ENCODE measurements around the gene COL19A1. TPM values are rescaled to one million over a fixed set of nuclear protein-coding genes. Genes with fewer than 3 reads are reported as not detected.

The COL19A1 gene
- total RNA-seq, 1 donor from 2014 or later = not detected

DNA sequence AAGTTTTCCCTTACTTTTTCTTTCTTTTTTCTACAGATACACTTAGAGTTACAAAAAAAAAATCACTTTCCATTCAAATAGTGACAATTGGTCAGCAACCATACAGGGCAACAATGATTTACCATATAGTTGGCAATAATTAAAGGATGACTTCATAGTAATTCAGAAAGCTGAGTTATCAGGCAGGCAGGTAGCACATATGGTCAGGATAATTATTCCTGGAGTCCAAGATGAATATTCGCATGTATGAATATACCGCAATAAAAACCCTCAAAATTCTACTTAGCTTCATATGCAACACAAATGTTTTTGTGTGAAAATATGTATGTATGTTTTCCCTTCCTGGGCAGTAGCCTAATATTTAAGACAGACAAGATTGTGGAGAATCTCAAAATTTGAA lies 34.5 kb downstream of the COL19A1 start:
- H3K4me3 ChIP-seq (ENCODE audit: low read depth, low read length) = no peak overlapping the region
- no peaks in the 10 kb centered on the region for H3K36me3 ChIP-seq (ENCODE audit: control insufficient read depth, insufficient read depth, low read length)
- TF ChIP-seq, protein P1, sequence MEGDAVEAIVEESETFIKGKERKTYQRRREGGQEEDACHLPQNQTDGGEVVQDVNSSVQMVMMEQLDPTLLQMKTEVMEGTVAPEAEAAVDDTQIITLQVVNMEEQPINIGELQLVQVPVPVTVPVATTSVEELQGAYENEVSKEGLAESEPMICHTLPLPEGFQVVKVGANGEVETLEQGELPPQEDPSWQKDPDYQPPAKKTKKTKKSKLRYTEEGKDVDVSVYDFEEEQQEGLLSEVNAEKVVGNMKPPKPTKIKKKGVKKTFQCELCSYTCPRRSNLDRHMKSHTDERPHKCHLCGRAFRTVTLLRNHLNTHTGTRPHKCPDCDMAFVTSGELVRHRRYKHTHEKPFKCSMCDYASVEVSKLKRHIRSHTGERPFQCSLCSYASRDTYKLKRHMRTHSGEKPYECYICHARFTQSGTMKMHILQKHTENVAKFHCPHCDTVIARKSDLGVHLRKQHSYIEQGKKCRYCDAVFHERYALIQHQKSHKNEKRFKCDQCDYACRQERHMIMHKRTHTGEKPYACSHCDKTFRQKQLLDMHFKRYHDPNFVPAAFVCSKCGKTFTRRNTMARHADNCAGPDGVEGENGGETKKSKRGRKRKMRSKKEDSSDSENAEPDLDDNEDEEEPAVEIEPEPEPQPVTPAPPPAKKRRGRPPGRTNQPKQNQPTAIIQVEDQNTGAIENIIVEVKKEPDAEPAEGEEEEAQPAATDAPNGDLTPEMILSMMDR (IDR thresholded peaks at IDR 0.05; ENCODE audit: insufficient read depth, low read length, severe bottlenecking) = no peak
- H3K27me3 ChIP-seq (ENCODE audit: control insufficient read depth, insufficient read depth, low read length) = no peaks in the 10 kb centered on the region
- DNase-seq (ENCODE audit: low read depth) (no peak), FAIRE-seq (no peak)

DNA sequence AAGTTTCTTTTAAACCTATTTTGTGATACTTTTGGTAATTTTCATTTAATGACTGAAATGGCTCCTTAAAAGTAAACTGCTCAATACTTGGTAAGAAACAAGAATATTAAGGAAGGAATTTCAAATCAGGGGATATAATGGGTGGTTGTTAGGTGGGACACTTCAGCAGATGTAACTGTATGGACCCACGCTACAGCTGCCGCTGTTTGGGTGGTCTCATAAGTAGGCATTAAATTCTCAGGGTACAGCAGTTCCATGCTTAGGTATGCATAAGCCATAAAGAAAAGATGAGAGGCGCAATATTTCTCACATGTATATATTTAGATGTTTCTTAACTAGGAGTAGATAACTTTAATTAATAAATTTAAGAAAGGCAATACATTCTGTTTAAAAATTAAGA lies 35.0 kb downstream of the COL19A1 start:
- TF ChIP-seq, protein P1 (IDR thresholded peaks at IDR 0.05; ENCODE audit: insufficient read depth, low read length, severe bottlenecking) = no peak
- DNase-seq (ENCODE audit: low read depth) = no peak
- FAIRE-seq = no peak
- Histone ChIP-seq H3K27me3 (ENCODE audit: control insufficient read depth, insufficient read depth, low read length) (no peaks in the 10 kb centered on the region), H3K36me3 (ENCODE audit: control insufficient read depth, insufficient read depth, low read length) (no peaks in the 10 kb centered on the region), H3K4me3 (ENCODE audit: low read depth, low read length) (no peak overlapping the region)

DNA sequence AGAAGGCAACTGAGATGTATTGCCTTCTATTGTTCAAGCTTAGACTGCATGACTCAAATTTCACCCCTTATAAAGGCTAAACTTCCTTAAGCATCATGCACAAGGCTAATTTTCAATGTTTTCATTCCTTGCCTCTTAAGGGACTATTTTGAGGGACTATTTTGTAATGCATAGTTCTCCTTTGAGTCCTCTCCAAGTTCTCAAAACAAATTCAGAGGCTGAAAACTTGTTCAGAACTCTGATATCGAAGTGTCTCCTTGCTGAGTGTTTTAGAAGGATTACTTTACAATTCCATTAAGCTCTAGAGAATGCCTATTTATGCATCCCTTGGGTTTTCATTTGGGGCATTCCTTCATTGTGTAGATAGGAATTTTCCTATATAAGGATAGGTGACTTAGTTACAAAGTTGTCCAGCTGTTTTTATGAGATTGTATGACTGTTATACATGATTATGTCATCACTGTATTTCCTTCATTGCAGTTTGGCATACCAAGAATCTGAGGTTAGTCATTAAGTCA lies 41.7 kb downstream of the COL19A1 start:
- TF ChIP-seq, protein P1 (IDR thresholded peaks at IDR 0.05; ENCODE audit: insufficient read depth, low read length, severe bottlenecking) = no peak
- no peak for FAIRE-seq

DNA sequence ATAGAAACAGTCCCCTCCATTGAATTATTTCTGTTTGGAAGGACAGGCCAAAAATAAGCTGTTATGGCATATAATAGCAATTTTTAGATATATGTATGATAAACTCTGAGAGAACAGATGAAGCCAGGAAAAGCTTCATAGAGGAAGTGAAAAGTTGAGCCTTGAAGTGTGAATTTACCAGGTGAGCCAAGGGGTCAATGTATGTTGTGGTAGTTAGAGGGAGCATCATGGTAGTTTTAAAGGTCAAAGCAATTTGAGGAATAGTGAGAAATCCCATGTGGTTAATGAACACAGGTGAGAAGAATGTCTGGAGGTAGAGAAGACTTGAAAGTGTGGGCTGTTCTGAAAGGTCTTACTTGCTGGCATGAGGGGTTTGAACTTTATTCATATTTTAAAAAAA lies 47.0 kb downstream of the COL19A1 start:
- TF ChIP-seq, protein P1 (IDR thresholded peaks at IDR 0.05; ENCODE audit: insufficient read depth, low read length, severe bottlenecking) = no peak
- no peaks in the 10 kb centered on the region for H3K36me3 ChIP-seq (ENCODE audit: control insufficient read depth, insufficient read depth, low read length)
- no peaks in the 10 kb centered on the region for H3K27me3 ChIP-seq (ENCODE audit: control insufficient read depth, insufficient read depth, low read length)
- DNase-seq (ENCODE audit: low read depth) (no peak), FAIRE-seq (no peak)
- H3K4me3 ChIP-seq (ENCODE audit: low read depth, low read length) = no peak overlapping the region

More for the DNA sequence above, 41.7 kb downstream of the COL19A1 start:
- Histone ChIP-seq H3K27me3 (ENCODE audit: control insufficient read depth, insufficient read depth, low read length) (no peaks in the 10 kb centered on the region), H3K36me3 (ENCODE audit: control insufficient read depth, insufficient read depth, low read length) (no peaks in the 10 kb centered on the region), H3K4me3 (ENCODE audit: low read depth, low read length) (no peak overlapping the region)
- peak; percentile 63 for DNase-seq (ENCODE audit: low read depth)

DNA sequence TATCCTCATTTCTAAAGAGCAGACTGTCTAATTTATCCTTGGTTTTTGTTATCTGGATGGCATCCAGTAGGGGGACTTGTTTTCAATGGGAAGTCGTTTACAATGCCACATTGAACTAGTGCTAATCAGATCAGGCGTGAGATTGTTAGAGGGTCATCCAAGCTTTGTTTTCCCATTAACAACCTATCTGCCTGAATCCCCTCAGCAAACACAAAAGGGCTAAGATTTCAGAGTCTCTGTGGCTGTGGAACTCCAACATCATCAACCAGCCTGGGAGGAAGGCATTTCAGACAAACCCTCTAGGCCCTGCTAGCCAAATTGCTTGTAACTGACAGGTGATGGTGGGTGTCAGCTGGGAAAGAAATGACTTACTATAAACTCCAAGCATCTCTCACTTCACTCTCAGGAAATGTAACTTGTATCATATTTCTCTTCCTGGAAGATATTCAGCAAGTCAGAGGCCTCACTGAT lies 47.7 kb downstream of the COL19A1 start:
- Histone ChIP-seq H3K27me3 (ENCODE audit: control insufficient read depth, insufficient read depth, low read length) (no peaks in the 10 kb centered on the region), H3K36me3 (ENCODE audit: control insufficient read depth, insufficient read depth, low read length) (no peaks in the 10 kb centered on the region), H3K4me3 (ENCODE audit: low read depth, low read length) (no peak overlapping the region)
- TF ChIP-seq, protein P1 (IDR thresholded peaks at IDR 0.05; ENCODE audit: insufficient read depth, low read length, severe bottlenecking) = no peak
- peak; percentile 24 for DNase-seq (ENCODE audit: low read depth)
- FAIRE-seq = no peak

DNA sequence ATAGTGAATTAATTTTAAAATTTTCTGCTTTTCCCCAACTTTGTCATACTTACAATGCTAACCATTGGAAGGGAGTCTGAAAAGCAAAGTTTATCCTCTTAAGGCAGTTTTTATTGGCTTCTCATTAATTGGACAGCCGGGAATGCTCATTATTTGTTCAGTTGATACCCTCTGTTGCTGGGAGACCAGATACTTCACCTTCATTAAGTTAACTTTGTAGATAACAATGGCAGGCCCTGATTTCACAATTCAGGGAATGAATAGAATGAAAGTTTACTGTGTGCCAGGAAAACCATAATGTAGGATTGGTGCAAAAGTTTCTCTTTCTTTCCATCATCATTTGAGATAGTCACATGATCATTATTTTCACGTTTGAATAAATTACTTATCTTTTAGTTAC lies 49.0 kb downstream of the COL19A1 start:
- Histone ChIP-seq H3K4me3 (ENCODE audit: low read depth, low read length) (no peak overlapping the region), H3K27me3 (ENCODE audit: control insufficient read depth, insufficient read depth, low read length) (no peaks in the 10 kb centered on the region), H3K36me3 (ENCODE audit: control insufficient read depth, insufficient read depth, low read length) (no peaks in the 10 kb centered on the region)
- FAIRE-seq = no peak
- no peak for DNase-seq (ENCODE audit: low read depth)
- TF ChIP-seq, protein P1 (IDR thresholded peaks at IDR 0.05; ENCODE audit: insufficient read depth, low read length, severe bottlenecking) = no peak

All from bronchial epithelial cell (primary cell).